Kidney tubule cell (primary cell): ENCODE results near the gene BTF3L4.

Source experiments
- DNase-seq: peaks from one replicate; pipeline ENCODE4 v3.0.0-alpha.2; 2018; ENCODE audit warnings: low spot score

BTF3L4 gene

GRCh38 chr1:52123622-52124021, 67.5 kb downstream of the BTF3L4 start:
- no peak for DNase-seq

- no peak for DNase-seq
These were observed 69.8 kb downstream of the BTF3L4 start for GRCh38 chr1:52125736-52126359.

- peak; percentile 60 for DNase-seq
These were observed 71.4 kb downstream of the BTF3L4 start for GRCh38 chr1:52127181-52128180.

GRCh38 chr1:52139817-52140540, 83.9 kb downstream of the BTF3L4 start:
- peak; percentile 83 for DNase-seq
